CD4-positive, alpha-beta T cell treated with Interleukin-10 for 1 hour (primary cell): ENCODE measurements around the gene ROR2.

Experiments used
- DNase-seq: peaks from one replicate; pipeline ENCODE4 v3.0.0-alpha.2; 2020

The ROR2 gene

DNA sequence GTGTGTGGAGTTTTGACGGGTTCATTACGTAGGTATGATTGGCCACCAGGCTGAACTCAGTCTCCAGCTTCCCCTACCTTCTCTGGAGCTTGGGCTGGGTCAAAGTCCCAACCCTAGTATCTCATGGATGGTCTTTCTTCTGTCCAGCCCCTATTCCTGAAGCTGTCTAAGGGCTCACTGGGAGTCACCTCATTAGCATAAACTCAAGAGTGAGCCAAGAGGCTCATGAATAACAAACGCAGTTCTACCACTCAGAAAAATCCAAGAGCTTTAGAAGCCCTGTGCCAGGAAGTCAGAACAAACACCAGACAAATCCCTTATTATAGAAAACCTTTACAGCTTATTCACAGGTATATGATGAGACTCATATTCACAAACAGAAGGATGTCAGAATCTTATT lies 346.1 kb downstream of the ROR2 start:
- no peak for DNase-seq

DNA sequence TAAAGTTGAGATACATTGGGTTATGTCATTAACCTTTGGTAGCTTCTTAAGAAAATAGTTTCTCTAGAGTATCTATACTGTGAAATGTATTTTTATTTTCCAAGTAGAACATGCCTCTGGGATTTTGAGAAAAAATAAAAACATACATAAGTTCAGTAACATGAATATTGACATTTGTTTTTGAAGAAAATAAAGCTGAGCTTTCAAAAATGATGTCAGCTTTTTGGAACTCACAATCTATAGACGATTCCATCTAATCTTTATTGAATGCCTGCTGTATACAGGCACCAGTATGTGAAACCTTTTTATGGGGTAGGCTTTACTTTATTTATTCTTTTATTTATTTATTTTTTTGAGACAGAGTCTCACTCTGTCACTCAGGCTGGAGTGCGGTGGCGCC lies 350.5 kb downstream of the ROR2 start:
- DNase-seq: no peak

DNA sequence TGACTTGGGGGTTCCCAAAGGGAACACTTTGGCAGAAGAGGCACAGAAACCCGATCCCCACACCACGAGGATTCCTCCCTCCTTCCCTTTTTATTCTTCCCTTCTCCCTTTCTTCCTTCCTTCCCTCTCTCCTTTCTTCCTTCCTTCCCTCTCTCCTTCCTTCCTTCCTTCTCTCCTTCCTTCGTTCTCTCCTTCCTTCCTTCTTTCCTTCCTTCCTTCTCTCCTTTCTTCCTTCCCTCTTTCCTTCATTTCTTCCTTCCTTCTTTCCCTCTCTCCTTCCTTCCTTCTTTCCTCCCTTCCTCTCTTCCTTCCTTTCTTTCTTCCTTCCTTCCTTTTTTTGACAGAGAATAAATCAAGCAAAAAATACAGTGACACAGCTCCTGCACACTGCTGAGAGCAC lies 358.4 kb downstream of the ROR2 start:
- no peak for DNase-seq

DNA sequence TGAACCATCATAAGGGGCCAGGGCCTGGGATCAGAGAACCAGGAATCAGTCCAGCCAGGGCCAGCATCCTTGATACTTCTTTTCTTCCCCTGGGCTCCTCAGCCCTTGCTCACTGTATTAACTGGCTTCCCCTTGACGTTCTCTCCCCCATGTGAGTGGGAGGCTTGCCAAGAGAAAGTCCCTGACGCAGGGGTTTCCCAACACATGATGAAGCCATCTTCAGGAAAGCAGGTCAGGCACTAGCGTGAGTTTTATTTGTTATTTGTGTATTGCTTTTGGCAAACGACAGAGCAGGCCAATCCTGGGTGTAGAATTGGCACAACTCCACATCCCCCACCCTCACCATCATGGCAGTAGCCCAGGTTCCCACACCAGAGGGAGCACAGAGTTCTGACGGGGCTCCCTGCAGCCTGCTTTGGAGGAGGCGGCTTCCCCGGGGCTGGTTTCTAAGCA lies 360.9 kb downstream of the ROR2 start:
- no peak for DNase-seq

DNA sequence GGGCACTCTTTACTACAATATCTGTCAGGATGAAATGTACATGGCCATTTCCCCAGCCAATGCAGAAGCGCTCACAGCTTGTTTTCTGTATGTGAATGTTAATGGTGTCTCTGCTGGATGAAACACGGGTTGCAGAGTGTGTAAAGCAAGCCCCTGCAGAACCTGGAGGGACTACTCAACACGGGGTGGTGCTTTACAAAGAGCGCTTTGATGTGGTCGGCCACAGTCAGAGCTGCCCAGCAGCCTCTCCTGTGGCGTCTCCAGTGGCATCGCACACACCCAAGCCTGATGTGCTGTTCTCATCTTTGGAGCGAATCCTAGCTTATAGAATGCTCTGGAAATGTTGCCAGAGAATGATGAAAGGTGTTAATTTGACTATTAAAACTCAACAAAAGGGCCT lies 363.7 kb downstream of the ROR2 start:
- DNase-seq: no peak

DNA sequence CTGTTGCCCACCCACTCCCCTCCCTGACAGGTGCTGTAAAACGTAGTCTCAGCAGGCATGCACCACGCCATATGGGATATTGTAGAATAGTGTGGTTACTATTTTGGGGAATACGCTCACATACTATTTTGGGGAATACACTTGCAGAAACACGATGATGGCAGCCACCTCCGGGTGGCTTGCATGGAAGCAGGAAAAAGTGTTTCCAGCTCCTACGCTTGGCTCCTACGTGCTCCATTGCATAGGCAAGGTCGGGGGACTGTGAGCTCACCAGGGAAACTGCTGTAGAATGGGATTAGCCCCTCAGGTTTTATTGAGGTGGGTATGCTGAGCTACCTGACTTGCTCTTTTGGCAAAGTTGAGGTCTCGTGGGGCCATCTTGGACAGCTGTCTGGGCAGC lies 366.1 kb downstream of the ROR2 start:
- no peak for DNase-seq

DNA sequence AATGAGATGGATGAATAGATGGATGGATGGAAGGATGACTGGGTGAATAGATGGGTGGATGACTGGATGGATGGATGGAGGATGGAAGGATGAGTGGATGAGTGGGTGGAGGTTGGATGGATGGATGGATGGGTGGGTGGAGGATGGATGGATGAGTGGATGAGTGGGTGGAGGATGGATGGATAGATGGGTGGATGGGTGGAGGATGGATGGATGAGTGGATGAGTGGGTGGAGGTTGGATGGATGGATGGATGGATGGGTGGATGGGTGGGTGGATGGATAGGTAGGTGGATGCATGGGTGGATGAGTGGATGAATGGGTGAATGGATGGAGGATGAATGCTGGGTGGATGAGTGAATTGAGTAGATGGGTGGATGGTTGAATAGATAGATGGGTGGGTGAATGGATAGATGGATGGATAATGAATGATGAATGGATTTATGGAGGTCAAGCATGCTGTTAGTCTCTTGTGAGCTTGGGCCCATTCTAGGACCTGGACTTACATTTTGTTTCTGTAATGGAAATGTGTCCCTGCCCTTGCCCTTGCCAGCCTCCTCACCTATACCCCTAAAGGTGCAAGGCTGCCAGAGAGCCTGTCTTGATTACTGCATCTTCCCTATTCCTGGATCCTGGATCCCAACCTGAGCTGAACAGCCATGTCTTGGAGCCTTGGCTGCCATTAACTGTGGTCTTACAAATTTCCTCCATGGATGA lies 366.7 kb downstream of the ROR2 start:
- no peak for DNase-seq

DNA sequence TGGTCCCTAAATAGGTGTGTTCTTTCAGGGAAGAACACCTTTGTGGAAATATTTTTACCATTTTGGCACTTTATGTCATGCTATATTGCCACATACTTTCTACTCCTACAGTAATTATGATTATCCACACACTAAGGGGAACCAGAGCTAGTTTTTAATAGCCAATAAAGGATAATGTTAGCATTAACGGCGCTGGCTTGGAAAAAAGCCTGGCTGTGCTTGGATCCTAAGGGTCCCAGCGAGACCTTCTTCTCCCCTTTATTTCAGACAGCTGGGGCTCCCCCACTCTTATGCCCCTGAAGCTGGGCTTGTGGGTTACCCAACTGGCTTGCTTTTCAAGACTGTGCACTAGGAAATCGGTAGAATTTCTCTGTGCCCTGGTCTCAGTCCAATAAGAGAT lies 367.8 kb downstream of the ROR2 start:
- no peak for DNase-seq

DNA sequence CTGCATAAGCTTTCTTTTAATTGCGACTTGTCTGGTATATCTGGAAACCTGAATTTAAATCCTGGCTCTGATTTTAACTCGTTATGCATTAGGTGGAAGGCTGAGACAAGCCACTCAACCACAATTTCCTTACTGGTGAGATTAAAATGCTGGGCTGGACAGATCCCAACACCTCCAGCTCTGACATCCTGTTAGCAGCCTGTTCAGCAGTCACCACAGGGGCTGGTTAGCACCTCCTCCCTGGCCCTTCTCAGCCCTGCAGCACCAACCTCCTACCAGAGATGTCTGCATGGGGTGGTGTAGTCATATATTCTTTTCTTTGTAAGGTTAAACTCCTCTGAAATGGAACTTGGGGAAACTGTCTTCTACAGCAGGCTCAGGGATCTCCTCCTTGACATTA lies 369.9 kb downstream of the ROR2 start:
- DNase-seq: peak; percentile 5

DNA sequence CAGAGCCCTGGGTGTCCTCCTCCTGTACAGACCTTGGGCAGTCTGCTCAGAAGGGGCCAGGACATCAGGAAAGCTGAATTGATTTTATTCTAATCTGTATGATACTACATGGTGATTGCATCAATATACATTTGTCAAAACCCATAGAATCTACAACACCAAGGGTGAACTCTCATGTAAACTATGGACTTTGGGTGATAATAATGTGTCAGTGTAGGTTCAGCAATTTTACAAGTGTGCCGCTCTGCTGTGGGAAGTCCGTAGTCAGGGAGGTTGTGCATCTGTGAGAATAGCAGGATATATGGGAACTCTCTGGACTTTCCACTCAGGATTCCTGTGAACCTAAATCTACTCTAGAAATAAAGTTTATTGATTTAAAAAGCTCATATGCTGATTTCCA lies 371.1 kb downstream of the ROR2 start:
- DNase-seq: no peak

DNA sequence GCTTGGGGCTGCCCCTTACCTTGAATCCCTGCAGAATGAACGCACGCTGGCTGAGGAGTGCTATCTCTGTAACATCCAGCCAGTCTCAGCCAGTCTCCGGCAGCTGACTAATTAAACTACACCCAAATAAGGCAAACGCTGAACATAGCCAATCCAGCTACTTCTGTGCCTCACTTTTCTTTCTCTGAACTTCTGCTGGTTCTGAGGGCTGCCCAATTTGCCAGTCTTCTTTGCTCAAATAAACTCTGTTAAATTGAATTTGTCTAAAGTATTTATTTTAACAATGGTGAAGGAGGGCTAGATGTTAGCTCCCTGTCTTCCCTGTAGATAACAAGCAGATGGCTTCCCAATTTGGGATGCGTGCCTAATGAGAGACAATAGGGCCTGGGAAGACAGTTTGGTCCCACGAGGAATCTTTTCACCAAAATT lies 372.4 kb downstream of the ROR2 start:
- DNase-seq: no peak

DNA sequence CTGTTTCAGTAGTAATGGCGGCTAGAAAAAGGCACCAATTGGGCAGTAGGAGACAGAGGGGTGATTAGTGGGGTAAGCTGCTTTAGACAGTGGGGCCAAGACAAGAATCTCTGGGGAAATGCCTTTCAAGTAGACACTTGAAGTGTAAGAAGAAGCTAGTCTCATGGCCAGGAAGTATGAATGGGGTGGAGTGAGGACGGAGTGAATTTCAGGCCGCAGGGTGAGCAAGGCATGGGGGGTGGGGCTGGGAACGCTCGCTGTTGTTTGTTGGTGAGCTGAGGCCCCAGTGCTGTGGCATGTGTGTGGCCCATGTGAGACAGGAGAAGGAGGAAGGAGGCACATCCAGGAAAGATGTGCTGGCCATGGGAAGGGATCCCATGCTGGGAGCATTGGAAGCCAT lies 377.2 kb downstream of the ROR2 start:
- DNase-seq: no peak

DNA sequence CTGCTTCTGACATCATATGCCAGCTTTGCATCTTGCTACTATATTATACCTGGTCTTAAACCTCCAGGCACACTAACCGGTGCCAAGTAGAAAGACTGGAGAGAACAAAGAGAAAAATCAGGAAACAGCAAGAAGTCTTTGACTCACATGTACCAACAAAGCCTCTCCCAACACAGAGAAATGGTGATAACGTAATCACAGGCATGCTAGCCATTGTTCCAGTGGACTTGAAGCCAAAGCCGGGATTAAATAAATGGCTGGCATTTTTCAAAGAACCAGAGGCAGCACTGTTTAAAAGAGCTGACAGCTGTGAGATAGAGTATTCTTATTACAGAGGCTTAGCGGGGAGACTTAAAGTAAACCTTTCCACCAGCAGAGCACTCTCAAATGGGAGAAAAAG lies 378.0 kb downstream of the ROR2 start:
- DNase-seq: no peak

DNA sequence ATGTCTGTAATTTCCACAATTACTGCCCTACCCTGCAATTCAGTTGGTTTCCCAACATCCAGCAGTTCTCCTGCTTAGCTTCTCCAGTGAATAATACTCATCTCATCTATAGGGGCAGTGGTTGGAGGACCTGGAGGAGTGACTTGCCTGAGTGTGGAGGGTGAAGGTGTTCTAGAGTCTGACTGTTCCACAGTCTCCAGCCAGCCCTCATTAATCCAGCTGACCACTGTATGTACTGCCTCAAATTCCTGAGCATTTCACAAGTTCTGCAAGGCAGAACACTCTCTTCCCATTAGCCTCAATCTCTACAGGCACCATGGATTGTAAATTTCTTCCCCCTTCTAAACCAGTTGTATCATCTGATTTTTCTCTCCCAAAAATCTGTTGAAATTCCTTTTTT lies 379.0 kb downstream of the ROR2 start:
- no peak for DNase-seq

DNA sequence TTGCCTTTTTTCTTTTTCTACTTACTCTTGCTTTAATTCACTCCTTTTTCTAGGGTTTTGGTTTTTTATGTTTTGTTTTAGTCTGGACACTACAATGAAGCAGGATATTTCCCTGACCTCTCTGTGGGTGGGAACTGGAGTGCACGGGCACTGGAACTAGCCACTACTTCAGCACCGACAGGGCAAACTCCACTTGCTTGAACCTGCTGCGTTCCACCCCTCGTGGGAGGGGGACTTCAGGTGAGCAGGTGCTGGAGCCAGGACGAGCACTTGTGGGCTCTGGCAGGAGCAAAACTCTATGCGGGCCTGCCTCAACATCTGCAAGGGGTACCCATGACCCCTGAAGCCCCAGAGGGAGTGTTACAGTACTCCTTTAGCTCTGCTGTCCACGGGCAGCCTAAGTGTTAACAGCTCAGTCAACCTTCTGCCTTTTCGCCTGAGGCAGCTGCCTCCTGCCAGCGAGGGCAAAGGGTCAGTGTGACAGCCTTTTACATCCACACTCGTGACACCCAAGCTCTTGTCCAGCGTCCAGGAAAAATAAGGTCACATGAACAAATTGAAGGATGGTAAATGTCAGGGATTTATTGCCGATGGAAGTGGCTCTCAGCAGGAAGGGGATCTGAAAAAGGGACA lies 382.3 kb downstream of the ROR2 start:
- DNase-seq: no peak

DNA sequence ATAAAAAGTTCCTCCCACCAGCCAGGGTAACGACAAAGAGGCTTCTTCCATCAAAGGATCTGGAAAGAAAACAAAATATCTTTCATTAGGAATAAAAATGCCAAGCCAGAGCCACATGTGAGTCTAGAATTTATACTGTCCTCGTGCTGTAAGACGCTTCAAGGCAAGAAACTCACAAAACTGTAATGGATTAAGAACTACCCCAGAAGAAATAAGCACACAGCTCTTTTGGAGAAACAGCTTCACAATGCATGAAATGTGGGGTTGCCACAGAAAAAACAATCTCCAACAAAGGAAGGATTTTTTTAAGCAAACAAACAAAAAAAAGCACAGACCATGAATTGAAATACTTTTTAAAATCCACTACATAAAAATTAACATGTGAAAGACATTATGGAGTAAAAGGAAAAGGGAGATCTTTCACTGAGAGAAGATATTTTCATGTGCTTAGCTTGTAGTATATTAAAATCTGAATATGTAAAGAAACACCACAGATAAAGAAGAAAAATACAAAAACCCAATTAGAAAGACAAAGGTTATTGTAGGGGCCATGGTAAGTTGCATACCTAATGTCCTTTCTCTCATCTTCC lies 385.9 kb downstream of the ROR2 start:
- no peak for DNase-seq

DNA sequence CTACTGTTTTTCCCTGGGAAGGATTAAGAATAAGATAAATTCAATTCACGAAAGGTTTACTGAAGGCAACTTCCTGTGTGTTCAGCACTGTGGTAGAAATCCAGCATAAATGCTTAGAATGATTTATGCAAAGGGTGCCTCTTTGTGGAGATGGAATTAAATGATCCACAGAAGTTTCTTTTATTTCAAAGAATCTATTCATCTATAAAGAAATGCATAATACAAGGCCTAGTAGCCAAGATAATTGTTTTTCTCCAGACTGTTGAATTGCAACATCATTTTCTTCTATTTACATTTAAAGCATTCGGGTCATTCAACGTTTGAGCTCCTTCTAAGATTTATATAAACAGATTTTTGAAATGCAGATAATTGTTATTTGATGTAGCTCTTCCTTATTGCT lies 387.6 kb downstream of the ROR2 start:
- DNase-seq: no peak

DNA sequence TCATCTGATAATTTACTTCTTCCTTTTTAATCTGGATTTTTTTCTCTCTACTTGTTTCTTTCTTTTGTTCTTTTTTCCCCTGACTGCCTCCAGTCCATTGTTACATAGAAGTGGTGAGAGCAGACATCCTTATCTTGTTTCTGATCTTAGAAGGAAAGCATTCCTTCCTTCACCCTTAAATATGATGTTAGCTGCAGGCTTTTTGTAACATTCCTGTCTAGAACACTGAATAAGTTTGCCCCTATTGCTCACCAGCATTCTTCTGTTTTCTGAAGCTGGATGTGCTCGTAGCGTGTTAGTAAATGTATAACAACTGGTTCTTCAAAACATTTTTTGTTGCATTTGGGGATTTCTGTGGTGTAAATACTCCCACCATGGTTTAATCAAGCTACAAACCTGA lies 389.7 kb downstream of the ROR2 start:
- DNase-seq: no peak

DNA sequence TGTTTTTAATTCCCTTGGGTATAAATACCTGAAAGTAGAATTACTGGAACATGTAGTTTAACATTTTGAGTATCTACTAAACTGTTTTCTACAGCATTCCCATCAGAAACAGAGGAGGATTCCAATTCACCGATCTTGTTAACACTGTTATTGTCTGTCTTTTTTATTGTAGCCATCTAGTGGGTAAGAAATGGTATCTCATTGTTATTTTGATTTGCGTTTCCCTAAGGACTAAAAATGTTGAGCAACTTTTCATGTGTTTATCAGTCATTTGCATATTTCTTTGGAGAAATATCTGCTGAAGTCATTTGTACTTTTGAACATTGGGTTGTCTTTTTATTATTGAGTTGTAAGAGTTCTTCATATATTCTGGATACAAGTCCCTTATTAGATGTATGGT lies 391.1 kb downstream of the ROR2 start:
- DNase-seq: no peak

DNA sequence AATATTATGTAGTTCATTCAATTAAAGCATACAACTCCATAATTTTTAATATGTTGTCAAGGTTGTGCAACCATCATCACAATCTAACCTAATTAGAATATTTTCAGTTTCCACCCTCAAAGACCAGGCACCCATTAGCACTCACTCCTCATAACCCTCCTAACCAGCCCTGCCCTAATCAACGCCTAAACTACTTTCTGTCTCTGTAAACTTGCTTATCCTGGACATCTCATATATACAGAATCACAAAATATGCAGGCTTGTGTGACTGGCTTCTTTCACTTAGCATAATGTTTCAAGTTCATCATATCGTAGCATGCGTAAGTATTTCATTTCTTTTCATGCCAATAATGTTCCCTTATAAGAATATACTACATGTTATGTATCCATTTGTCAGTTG lies 391.6 kb downstream of the ROR2 start:
- no peak for DNase-seq

DNA sequence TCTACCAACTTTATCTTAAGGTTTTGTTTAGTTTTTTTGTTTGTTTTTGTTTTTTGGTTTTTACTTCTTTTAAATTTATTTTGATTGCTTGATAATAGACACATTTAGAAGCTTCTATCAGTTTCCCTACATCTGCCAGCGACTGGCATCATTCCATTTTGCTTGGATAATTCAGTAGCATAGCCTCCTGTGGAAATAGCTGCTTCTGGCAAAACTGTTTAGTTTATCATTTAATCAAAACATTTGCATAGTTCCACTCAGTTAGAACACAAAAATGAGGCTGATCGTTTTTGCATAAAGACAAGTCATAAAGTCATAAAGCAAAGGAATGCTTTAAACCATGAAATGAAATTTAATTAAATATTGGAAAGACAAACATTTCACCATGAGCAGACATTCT lies 392.7 kb downstream of the ROR2 start:
- no peak for DNase-seq

DNA sequence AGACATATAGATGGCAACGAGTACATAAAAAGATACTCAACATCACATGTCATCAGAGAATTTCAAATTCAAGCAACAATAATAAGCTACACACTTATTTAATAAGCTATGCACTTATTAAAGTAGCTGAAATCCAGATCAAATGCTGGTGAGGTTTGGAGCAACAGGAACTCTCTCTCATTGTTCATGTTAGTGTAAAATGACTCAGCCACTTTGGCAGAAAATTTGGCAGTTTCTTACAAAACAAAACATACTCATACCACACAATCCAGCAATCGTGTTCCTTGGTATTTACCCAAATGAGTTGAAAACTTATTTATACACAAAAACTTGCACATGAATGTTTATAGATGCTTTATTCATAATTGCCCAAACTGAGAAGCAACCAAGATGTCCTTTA lies 394.9 kb downstream of the ROR2 start:
- DNase-seq: no peak

DNA sequence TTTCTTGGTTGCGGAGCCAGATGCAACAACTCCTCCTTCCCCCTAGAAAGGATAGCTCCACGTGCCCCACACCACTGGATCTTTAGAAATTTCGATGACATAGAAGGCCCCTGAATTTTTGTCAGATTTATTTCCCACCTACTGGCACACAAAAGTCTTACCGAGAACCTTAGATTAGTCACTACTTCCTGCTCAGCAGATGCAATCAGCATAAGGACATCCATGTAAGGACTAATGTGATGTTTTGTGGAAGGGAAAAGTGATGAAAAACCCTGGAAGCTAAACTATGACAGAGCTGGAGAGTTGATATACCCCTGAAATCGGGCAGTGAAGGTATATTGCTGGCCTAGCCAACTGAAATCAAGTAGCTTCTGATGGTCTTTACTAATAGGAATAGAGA lies 400.9 kb downstream of the ROR2 start:
- DNase-seq: no peak

DNA sequence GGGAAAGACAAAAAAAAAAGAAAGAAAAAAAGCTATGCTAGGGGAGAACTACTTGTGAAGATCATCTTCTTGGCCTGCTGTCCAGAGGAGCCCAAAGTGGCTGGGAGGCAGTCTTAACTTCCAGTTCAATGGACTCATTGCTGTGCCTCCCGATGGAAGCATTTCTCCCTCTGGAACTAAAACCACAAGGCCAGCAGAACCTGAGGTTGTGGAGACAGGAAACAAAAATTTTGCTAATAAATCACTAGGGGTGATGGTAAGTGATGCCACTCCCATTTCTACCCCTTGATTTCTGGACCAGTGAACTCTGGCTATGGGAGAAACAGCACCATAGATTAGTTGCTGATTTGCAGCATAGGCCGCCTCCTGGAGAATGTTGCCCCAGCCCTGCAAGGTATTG lies 402.9 kb downstream of the ROR2 start:
- DNase-seq: no peak

DNA sequence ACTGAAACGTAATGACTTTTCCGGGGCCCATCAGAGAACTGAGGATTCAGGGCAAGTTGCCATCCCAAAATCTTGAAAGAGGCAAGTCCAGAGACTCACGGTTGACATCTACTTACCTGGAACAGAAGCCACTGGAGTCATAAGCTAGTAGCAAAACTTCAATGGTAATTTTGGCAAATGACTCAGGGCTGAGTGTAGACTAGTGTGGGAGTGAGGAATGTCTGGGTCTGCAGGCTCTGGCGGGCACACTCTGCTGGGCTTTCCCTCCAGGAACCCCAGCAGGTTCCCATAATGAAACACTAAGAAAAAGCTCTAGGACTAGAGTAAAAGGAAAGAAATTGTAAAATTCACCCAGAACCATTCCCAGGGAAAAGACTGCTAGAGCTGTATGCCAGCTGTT lies 403.5 kb downstream of the ROR2 start:
- no peak for DNase-seq
